ENCODE results near the gene TNC.

Gene TNC

GRCh38 chr9:115015018-115015635, 102.8 kb downstream of the TNC start:
- no peak overlapping the region for H3K4me3 ChIP-seq (ENCODE audit: low read depth, low read length)

GRCh38 chr9:115014438-115014837, 103.5 kb downstream of the TNC start:
- no peak overlapping the region for H3K4me3 ChIP-seq (ENCODE audit: low read depth, low read length)

- H3K4me3 ChIP-seq (ENCODE audit: low read depth, low read length), result no peak overlapping the region
Measured at GRCh38 chr9:115013998-115014397, 104.0 kb downstream of the TNC start.

GRCh38 chr9:115012486-115012885, 105.5 kb downstream of the TNC start:
- H3K4me3 ChIP-seq (ENCODE audit: low read depth, low read length), result no peak overlapping the region

GRCh38 chr9:115010874-115011273, 107.1 kb downstream of the TNC start:
- H3K4me3 ChIP-seq (ENCODE audit: low read depth, low read length), result no peak overlapping the region

GRCh38 chr9:115008536-115009270, 109.3 kb downstream of the TNC start:
- no peak overlapping the region for H3K4me3 ChIP-seq (ENCODE audit: low read depth, low read length)

- H3K4me3 ChIP-seq (ENCODE audit: low read depth, low read length), result no peak overlapping the region
Measured at GRCh38 chr9:115006660-115007059, 111.3 kb downstream of the TNC start.

GRCh38 chr9:115005322-115005721, 112.6 kb downstream of the TNC start:
- no peak overlapping the region for H3K4me3 ChIP-seq (ENCODE audit: low read depth, low read length)

GRCh38 chr9:115004545-115004944, 113.4 kb downstream of the TNC start:
- H3K4me3 ChIP-seq (ENCODE audit: low read depth, low read length), result no peak overlapping the region

- H3K4me3 ChIP-seq (ENCODE audit: low read depth, low read length), result no peak overlapping the region
Measured at GRCh38 chr9:115002371-115003120, 115.4 kb downstream of the TNC start.

- no peak overlapping the region for H3K4me3 ChIP-seq (ENCODE audit: low read depth, low read length)
Measured at GRCh38 chr9:115000217-115000639, 117.7 kb downstream of the TNC start.

GRCh38 chr9:114998326-114998725, 119.6 kb downstream of the TNC start:
- H3K4me3 ChIP-seq (ENCODE audit: low read depth, low read length), result no peak overlapping the region

GRCh38 chr9:114995681-114996221, 122.2 kb downstream of the TNC start:
- H3K4me3 ChIP-seq (ENCODE audit: low read depth, low read length), result no peak overlapping the region

- H3K4me3 ChIP-seq (ENCODE audit: low read depth, low read length), result no peak overlapping the region
Measured at GRCh38 chr9:114994768-114995167, 123.2 kb downstream of the TNC start.

- no peak overlapping the region for H3K4me3 ChIP-seq (ENCODE audit: low read depth, low read length)
Measured at GRCh38 chr9:114991861-114992260, 126.1 kb downstream of the TNC start.

- no peak overlapping the region for H3K4me3 ChIP-seq (ENCODE audit: low read depth, low read length)
Measured at GRCh38 chr9:114990901-114991300, 127.1 kb downstream of the TNC start.

GRCh38 chr9:114989600-114990410, 128.2 kb downstream of the TNC start:
- no peak overlapping the region for H3K4me3 ChIP-seq (ENCODE audit: low read depth, low read length)

- H3K4me3 ChIP-seq (ENCODE audit: low read depth, low read length), result no peak overlapping the region
Measured at GRCh38 chr9:114988962-114989599, 128.9 kb downstream of the TNC start.

- no peak overlapping the region for H3K4me3 ChIP-seq (ENCODE audit: low read depth, low read length)
Measured at GRCh38 chr9:114987116-114987515, 130.8 kb downstream of the TNC start.

GRCh38 chr9:114985959-114986501, 131.9 kb downstream of the TNC start:
- no peak overlapping the region for H3K4me3 ChIP-seq (ENCODE audit: low read depth, low read length)
